ENCODE data around the gene GABBR2.
A peak's percentile ranks its signal among the peaks of the same experiment; 100 is the strongest.

Gene GABBR2

DNA sequence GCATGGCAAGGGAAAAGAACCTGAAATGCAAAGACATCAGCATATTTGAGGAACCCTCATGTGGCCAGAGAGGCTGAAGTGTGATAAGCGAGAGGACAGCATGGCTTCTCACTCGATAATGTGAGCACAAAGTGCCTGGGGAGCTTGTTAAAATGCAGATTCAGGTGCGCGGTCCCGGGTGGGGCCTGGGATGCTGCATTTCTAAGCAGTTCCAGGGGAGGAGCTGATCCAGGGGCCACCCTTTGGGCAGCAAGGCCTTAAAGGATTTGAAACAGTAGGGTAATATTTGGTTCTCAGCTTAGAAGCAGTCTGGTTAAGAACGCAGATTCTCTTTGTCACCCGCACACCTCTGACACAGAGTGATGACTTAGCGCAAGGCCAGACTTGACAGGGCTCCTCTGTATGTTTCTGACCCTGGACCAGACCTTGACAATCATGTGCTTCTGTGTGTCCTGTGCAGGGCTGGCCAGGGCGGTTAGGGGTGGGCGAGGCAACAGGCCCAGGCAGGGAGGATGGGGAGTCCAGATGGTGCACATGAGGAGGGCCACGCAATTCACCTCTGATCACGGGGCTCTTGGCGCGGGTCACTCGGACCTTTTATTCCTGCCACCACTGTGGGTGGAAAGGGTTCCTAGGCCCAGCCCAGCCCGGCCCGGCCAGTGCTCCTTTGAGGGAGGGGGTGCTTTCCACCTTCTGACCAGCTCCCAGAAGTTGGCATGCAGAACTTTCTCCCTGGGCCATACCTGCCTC, 390.5 kb downstream of the GABBR2 start:
- Histone ChIP-seq H3K36me3 (ENCODE audit: control insufficient read depth, insufficient read depth, low read length, severe bottlenecking) (no peaks in the 10 kb centered on the region), H3K4me1 (ENCODE audit: control insufficient read depth, insufficient read depth, low read length) (peaks cover 19% of the 10 kb centered on the region), H3K9ac (ENCODE audit: low read length) (no peak overlapping the region), H3K27me3 (replicated peaks; ENCODE audit: control insufficient read depth, insufficient read depth, low read length) (no peaks in the 10 kb centered on the region), H3K4me3 (ENCODE audit: low read length) (no peak overlapping the region), H3K9me3 (ENCODE audit: control insufficient read depth, low read length) (no peaks in the 10 kb centered on the region)
- no peak for DNase-seq (ENCODE audit: low read depth)

GRCh38 chr9:98317134-98317857, 391.4 kb downstream of the GABBR2 start:
- no peaks in the 10 kb centered on the region for H3K27me3 ChIP-seq (replicated peaks; ENCODE audit: control insufficient read depth, insufficient read depth, low read length)
- H3K36me3 ChIP-seq (ENCODE audit: control insufficient read depth, insufficient read depth, low read length, severe bottlenecking) = no peaks in the 10 kb centered on the region
- no peak for DNase-seq (ENCODE audit: low read depth)
- no peak overlapping the region for H3K4me3 ChIP-seq (ENCODE audit: low read length)
- H3K9me3 ChIP-seq (ENCODE audit: control insufficient read depth, low read length) = no peaks in the 10 kb centered on the region
- peaks cover 19% of the 10 kb centered on the region for H3K4me1 ChIP-seq (ENCODE audit: control insufficient read depth, insufficient read depth, low read length)
- no peak overlapping the region for H3K9ac ChIP-seq (ENCODE audit: low read length)

- no peaks in the 10 kb centered on the region for H3K9me3 ChIP-seq (ENCODE audit: control insufficient read depth, low read length)
- H3K27me3 ChIP-seq (replicated peaks; ENCODE audit: control insufficient read depth, insufficient read depth, low read length) = no peaks in the 10 kb centered on the region
- no peak overlapping the region for H3K9ac ChIP-seq (ENCODE audit: low read length)
- peaks cover 19% of the 10 kb centered on the region for H3K4me1 ChIP-seq (ENCODE audit: control insufficient read depth, insufficient read depth, low read length)
- no peak for DNase-seq (ENCODE audit: low read depth)
- no peaks in the 10 kb centered on the region for H3K36me3 ChIP-seq (ENCODE audit: control insufficient read depth, insufficient read depth, low read length, severe bottlenecking)
- no peak overlapping the region for H3K4me3 ChIP-seq (ENCODE audit: low read length)
Observed at GRCh38 chr9:98316445-98317133, 392.1 kb downstream of the GABBR2 start.

DNA sequence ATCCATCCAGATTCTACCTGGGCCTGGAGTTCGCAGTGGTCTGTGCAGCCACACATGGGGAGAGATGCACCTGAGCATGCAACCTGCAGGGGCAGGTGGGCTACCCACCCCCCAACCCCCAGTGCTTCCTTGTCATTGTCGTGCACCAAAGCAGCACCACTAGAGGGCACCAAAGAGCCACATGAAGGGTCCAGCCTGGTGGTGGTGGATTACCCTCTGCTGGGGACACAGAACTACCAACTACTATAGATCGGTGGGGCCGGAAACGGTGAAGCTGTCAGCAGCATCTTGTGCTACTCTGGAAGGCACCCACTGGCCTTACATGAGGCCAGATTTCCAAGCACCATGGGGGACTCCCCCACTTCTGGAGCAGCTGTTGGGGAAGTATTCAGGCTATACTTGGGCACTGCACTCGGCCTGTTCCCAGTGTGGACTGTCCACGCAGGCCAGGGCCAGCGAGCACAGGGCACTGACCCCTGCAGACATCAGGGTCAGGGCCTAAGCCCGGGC, 393.1 kb downstream of the GABBR2 start:
- Histone ChIP-seq H3K4me3 (ENCODE audit: low read length) (no peak overlapping the region), H3K36me3 (ENCODE audit: control insufficient read depth, insufficient read depth, low read length, severe bottlenecking) (no peaks in the 10 kb centered on the region), H3K9me3 (ENCODE audit: control insufficient read depth, low read length) (no peaks in the 10 kb centered on the region), H3K9ac (ENCODE audit: low read length) (no peak overlapping the region), H3K27me3 (replicated peaks; ENCODE audit: control insufficient read depth, insufficient read depth, low read length) (no peaks in the 10 kb centered on the region), H3K4me1 (ENCODE audit: control insufficient read depth, insufficient read depth, low read length) (peaks cover 19% of the 10 kb centered on the region)
- peak; percentile 92 for DNase-seq (ENCODE audit: low read depth)

DNA sequence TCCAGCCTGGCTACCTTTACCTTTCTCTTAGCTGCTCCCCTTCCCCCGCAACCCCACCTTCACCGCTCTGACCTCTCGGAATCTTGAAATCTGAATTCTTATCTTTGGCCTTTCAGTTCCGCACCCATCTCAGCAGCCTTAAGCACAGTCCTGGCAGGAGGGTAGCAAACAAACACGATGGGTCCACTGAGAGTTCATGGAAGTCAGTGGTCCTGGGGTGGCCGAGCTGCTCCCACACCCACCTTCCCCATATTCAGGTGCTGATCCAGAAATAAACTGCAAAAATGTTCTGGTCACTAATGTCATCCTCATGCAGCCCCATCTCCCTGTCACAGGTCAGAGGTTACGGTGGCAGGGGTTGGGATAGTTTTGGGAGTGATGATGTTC, 393.7 kb downstream of the GABBR2 start:
- Histone ChIP-seq H3K4me3 (ENCODE audit: low read length) (no peak overlapping the region), H3K36me3 (ENCODE audit: control insufficient read depth, insufficient read depth, low read length, severe bottlenecking) (no peaks in the 10 kb centered on the region), H3K4me1 (ENCODE audit: control insufficient read depth, insufficient read depth, low read length) (peaks cover 19% of the 10 kb centered on the region), H3K27me3 (replicated peaks; ENCODE audit: control insufficient read depth, insufficient read depth, low read length) (no peaks in the 10 kb centered on the region), H3K9ac (ENCODE audit: low read length) (no peak overlapping the region), H3K9me3 (ENCODE audit: control insufficient read depth, low read length) (no peaks in the 10 kb centered on the region)
- no peak for DNase-seq (ENCODE audit: low read depth)

GRCh38 chr9:98314381-98315066, 394.2 kb downstream of the GABBR2 start:
- DNase-seq (ENCODE audit: low read depth) = peak; percentile 36
- Histone ChIP-seq H3K36me3 (ENCODE audit: control insufficient read depth, insufficient read depth, low read length, severe bottlenecking) (no peaks in the 10 kb centered on the region), H3K4me1 (ENCODE audit: control insufficient read depth, insufficient read depth, low read length) (peaks cover 19% of the 10 kb centered on the region), H3K9me3 (ENCODE audit: control insufficient read depth, low read length) (no peaks in the 10 kb centered on the region), H3K9ac (ENCODE audit: low read length) (no peak overlapping the region), H3K4me3 (ENCODE audit: low read length) (no peak overlapping the region), H3K27me3 (replicated peaks; ENCODE audit: control insufficient read depth, insufficient read depth, low read length) (no peaks in the 10 kb centered on the region)

DNA sequence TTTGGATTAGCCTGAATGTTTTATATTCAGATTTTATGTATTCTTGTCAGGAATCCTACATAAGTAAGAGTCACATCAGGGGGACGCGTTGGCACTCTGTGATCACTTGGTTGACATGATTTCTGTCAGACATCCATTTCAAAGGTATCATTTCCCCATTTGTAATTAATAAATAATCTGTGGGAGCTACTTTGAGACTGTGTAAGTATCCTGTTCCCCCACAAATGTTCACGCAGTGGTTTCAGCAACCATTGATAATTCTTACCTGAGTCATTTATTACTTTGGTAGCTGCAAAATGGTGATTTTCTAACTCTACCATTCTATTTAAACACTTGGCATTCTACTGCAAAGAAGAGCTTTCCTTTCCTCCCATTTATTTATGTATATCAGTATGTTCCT, 396.4 kb downstream of the GABBR2 start:
- no peak for DNase-seq (ENCODE audit: low read depth)
- Histone ChIP-seq H3K36me3 (ENCODE audit: control insufficient read depth, insufficient read depth, low read length, severe bottlenecking) (no peaks in the 10 kb centered on the region), H3K4me3 (ENCODE audit: low read length) (no peak overlapping the region), H3K9me3 (ENCODE audit: control insufficient read depth, low read length) (no peaks in the 10 kb centered on the region), H3K27me3 (replicated peaks; ENCODE audit: control insufficient read depth, insufficient read depth, low read length) (no peaks in the 10 kb centered on the region), H3K9ac (ENCODE audit: low read length) (no peak overlapping the region), H3K4me1 (ENCODE audit: control insufficient read depth, insufficient read depth, low read length) (peaks cover 16% of the 10 kb centered on the region)

DNA sequence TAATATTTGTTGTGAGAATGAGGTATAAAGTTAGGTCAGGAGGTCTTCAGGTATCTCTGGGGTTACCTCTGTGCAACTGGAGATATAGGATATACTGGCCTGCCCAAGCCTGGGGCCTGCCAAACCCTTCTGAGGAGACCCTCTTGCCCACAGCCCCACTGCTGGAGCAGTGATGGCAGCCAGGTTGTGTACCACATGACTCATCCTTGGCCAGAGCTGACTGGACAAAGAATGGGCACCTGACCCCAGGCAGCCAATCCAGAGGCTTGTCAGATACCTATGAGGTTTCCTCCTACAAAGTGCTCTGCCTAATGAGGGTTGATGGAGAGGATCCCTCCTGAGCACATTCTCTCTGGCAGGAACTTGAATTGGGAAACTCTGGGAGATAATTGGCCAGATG, 397.2 kb downstream of the GABBR2 start:
- Histone ChIP-seq H3K9me3 (ENCODE audit: control insufficient read depth, low read length) (no peaks in the 10 kb centered on the region), H3K4me3 (ENCODE audit: low read length) (no peak overlapping the region), H3K9ac (ENCODE audit: low read length) (no peak overlapping the region), H3K27me3 (replicated peaks; ENCODE audit: control insufficient read depth, insufficient read depth, low read length) (peaks cover 4% of the 10 kb centered on the region), H3K4me1 (ENCODE audit: control insufficient read depth, insufficient read depth, low read length) (peaks cover 15% of the 10 kb centered on the region), H3K36me3 (ENCODE audit: control insufficient read depth, insufficient read depth, low read length, severe bottlenecking) (no peaks in the 10 kb centered on the region)
- DNase-seq (ENCODE audit: low read depth) = no peak

DNA sequence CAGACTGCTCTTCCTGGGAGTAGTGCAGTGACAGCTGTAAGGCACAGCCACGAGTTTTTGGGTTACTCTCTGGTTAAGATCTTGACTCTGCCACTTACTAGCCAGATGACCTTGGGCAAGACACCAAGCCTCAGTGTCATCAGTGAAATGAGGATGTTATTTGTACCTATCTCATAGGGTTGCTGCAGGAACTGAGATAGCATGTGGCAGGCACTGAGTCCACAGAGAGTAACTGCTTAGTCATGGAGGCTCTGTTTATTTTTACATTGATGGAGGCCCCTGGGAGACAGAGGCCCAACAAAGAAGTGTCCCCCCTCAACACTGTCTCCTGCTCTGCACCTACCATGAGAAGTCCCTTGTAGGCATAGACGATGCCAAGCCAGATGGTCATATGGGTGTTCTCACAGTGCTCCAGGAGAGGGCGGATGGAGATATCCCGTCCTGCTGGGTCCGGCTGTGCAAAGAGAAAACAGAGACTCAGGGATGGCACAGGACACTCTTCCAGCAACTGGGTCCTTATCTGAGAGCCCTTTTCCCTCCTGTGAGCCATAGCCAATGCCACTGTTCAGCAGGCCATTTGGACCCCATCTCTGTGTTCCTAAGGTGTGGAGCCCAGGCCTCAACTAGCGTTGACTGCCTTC, 397.9 kb downstream of the GABBR2 start:
- no peak overlapping the region for H3K4me3 ChIP-seq (ENCODE audit: low read length)
- H3K4me1 ChIP-seq (ENCODE audit: control insufficient read depth, insufficient read depth, low read length) = peaks cover 14% of the 10 kb centered on the region
- H3K36me3 ChIP-seq (ENCODE audit: control insufficient read depth, insufficient read depth, low read length, severe bottlenecking) = no peaks in the 10 kb centered on the region
- DNase-seq (ENCODE audit: low read depth) = no peak
- H3K9ac ChIP-seq (ENCODE audit: low read length) = no peak overlapping the region
- H3K9me3 ChIP-seq (ENCODE audit: control insufficient read depth, low read length) = no peaks in the 10 kb centered on the region
- peaks cover 4% of the 10 kb centered on the region for H3K27me3 ChIP-seq (replicated peaks; ENCODE audit: control insufficient read depth, insufficient read depth, low read length)

DNA sequence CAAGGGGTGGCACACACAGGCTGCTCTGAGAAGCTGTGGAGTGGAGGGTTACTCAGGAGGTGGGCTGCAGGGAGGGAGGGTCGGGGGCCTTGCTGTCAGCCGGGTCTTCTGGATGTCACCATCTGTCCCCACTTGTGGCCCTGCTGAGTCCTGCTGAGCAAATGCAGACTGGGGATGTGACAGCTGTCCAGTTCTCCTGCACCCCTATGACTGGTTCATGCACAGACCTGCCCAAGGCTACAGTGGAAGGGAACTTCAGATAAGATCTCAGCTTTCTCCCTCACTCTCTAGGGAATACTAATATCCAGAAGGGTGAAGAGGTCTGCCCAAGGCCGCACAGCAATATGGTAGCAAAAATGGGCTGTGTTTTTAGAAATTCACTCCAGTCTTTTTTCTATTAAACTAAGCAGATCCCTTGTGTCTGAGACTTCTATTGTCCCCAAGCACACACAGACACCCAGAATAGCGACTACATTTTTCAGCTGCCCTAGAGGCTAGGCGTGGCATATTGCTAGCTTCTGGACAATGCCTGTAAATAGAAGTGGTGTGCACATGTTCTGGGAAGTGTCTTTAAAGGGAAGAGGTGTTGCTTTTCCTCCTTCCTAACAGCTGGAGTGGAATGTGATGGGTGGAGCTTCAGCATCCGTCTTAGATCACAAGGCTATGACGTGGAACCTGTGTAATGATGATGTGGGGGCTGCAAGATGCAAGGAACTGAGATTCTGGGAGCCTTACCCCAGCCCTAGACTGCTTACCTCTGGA, 402.2 kb downstream of the GABBR2 start:
- H3K4me1 ChIP-seq (ENCODE audit: control insufficient read depth, insufficient read depth, low read length) = no peaks in the 10 kb centered on the region
- no peak for DNase-seq (ENCODE audit: low read depth)
- no peaks in the 10 kb centered on the region for H3K9me3 ChIP-seq (ENCODE audit: control insufficient read depth, low read length)
- no peaks in the 10 kb centered on the region for H3K36me3 ChIP-seq (ENCODE audit: control insufficient read depth, insufficient read depth, low read length, severe bottlenecking)
- no peak overlapping the region for H3K9ac ChIP-seq (ENCODE audit: low read length)
- peaks cover 4% of the 10 kb centered on the region for H3K27me3 ChIP-seq (replicated peaks; ENCODE audit: control insufficient read depth, insufficient read depth, low read length)
- H3K4me3 ChIP-seq (ENCODE audit: low read length) = no peak overlapping the region

Measured in adipocyte (in vitro differentiated cells).